ENCODE results near the gene JPH3.

DNA sequence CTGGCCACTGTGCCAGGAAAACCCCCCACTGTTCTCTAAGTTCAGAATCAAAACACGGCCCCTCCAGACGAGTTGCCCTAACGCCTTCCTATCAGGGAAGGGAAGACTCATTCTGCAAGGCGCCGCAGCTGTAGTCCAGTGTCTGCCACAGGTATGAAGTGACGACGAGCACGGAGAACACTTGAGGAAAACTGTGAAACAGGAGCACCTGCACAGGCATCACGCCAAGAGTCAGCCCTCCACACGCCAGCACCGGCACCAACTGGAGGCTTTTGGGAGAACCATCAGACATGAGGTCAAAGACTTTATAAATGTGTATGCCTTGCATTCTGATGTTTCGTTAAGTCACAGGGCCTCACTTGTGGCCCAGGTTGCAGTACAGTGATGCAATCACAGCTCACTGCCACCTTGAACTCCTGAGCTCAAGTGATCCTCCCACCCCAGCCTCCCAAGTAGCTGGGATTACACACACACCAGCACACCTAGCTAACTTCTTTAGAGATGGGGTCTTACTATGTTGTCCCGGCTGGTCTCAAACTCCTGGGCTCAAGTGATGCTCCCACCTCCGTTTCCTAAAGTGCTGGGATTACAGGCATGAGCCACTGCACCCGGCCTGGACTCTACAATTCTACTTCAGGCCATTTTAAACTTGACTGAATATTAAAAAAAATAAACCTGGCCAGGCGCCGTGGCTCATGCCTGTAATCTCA is 140.6 kb downstream of the JPH3 start:
- TF ChIP-seq, protein P1, sequence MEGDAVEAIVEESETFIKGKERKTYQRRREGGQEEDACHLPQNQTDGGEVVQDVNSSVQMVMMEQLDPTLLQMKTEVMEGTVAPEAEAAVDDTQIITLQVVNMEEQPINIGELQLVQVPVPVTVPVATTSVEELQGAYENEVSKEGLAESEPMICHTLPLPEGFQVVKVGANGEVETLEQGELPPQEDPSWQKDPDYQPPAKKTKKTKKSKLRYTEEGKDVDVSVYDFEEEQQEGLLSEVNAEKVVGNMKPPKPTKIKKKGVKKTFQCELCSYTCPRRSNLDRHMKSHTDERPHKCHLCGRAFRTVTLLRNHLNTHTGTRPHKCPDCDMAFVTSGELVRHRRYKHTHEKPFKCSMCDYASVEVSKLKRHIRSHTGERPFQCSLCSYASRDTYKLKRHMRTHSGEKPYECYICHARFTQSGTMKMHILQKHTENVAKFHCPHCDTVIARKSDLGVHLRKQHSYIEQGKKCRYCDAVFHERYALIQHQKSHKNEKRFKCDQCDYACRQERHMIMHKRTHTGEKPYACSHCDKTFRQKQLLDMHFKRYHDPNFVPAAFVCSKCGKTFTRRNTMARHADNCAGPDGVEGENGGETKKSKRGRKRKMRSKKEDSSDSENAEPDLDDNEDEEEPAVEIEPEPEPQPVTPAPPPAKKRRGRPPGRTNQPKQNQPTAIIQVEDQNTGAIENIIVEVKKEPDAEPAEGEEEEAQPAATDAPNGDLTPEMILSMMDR (IDR thresholded peaks at IDR 0.05; ENCODE audit: poor library complexity) = no peak
- no peak for TF ChIP-seq EZH2 (IDR thresholded peaks at IDR 0.05; ENCODE audit: borderline replicate concordance)
